CD14-positive monocyte (primary cell): ENCODE results near the gene KEL. TPM values are rescaled to one million over a fixed set of nuclear protein-coding genes. Genes with fewer than 3 reads are reported as not detected.

Source experiments
- DNase-seq, 3 donors: peaks; one replicate each; pipeline ENCODE4 v3.0.0-alpha.2; 2011 to 2022
- H2AFZ ChIP-seq: 2 replicates; pipeline ENCODE4 v1.6.0; 2012; ENCODE audit warnings: mild to moderate bottlenecking, low read depth, low read length, inconsistent platforms; ENCODE audit not compliant: insufficient read depth, poor library complexity, severe bottlenecking
- H3K27ac ChIP-seq, 2 donors: 1 replicate in 1 of 2; 2 replicates in 1 of 2; pipeline ENCODE4 v1.5.1; 2012 to 2013; ENCODE audit warnings: low read length in 2 of 2, control low read depth in 1 of 2, inconsistent platforms in 1 of 2, low read depth in 1 of 2, mild to moderate bottlenecking in 1 of 2
- H3K27me3 ChIP-seq, 2 donors: one replicate each; pipeline versions ENCODE4 v1.6.0 to v1.6.1; 2011 to 2013; ENCODE audit warnings: low read length in 2 of 2; ENCODE audit not compliant: control insufficient read depth in 2 of 2, insufficient read depth in 2 of 2
- H3K36me3 ChIP-seq, 2 donors: replicated peaks in 1 of 2; 1 replicate in 1 of 2; 2 replicates in 1 of 2; pipeline versions ENCODE4 v1.5.1 to v1.6.1; 2012 to 2013; ENCODE audit warnings: low read length in 2 of 2, control low read depth in 1 of 2, inconsistent platforms in 1 of 2, mild to moderate bottlenecking in 1 of 2; ENCODE audit not compliant: insufficient read depth in 2 of 2, control insufficient read depth in 1 of 2
- H3K4me1 ChIP-seq, 2 donors: 1 replicate in 1 of 2; 2 replicates in 1 of 2; pipeline versions ENCODE4 v1.5.1 to v1.6.1; 2012 to 2013; ENCODE audit warnings: low read length in 2 of 2, control low read depth in 1 of 2, inconsistent platforms in 1 of 2, mild to moderate bottlenecking in 1 of 2, moderate library complexity in 1 of 2; ENCODE audit not compliant: insufficient read depth in 2 of 2, control insufficient read depth in 1 of 2
- H3K4me2 ChIP-seq: replicated peaks from 2 replicates; pipeline ENCODE3; 2012; ENCODE audit warnings: low read length, moderate library complexity, mild to moderate bottlenecking; ENCODE audit not compliant: poor library complexity, severe bottlenecking; ENCODE audit errors: extremely low read depth
- H3K4me3 ChIP-seq, 3 experiments: fragments of 200-600 bp in 1 of 3; sonication (generic) in 1 of 3; replicated peaks in 1 of 3; 1 replicate in 2 of 3; 2 replicates in 1 of 3; pipeline ENCODE4 v1.5.1; 2011 to 2013; ENCODE audit warnings: low read length in 3 of 3, mild to moderate bottlenecking in 3 of 3, control low read depth in 2 of 3, low read depth in 2 of 3, inconsistent platforms in 1 of 3, moderate library complexity in 1 of 3
- H3K79me2 ChIP-seq: 2 replicates; pipeline ENCODE4 v1.6.0; 2012; ENCODE audit warnings: mild to moderate bottlenecking, control low read depth, inconsistent platforms, low read length, moderate library complexity; ENCODE audit not compliant: insufficient read depth
- H3K9ac ChIP-seq: 2 replicates; pipeline ENCODE4 v1.6.0; 2017; ENCODE audit warnings: low read length, mild to moderate bottlenecking; ENCODE audit not compliant: insufficient read depth, poor library complexity, severe bottlenecking
- H3K9me3 ChIP-seq, 2 donors: replicated peaks in 1 of 2; 1 replicate in 1 of 2; 2 replicates in 1 of 2; pipeline versions ENCODE4 v1.5.1 to v1.6.1; 2012 to 2013; ENCODE audit warnings: low read length in 2 of 2, control low read depth in 1 of 2; ENCODE audit not compliant: control insufficient read depth in 1 of 2, insufficient read depth in 1 of 2
- H4K20me1 ChIP-seq: 2 replicates; pipeline ENCODE4 v1.6.0; 2012; ENCODE audit warnings: mild to moderate bottlenecking, low read length, control low read depth, moderate library complexity; ENCODE audit not compliant: insufficient read depth
- H3K27ac Mint-ChIP-seq, 7 donors: one replicate each; pipeline ENCODE4 v1.8.0; 2020; ENCODE audit warnings: mild to moderate bottlenecking in 7 of 7, mixed read lengths in 7 of 7, moderate library complexity in 6 of 7, inconsistent platforms in 2 of 7
- H3K27me3 Mint-ChIP-seq, 3 donors: one replicate each; pipeline ENCODE4 v1.8.0; 2021 to 2022; ENCODE audit warnings: low read depth in 3 of 3, mild to moderate bottlenecking in 3 of 3, mixed read lengths in 3 of 3, moderate library complexity in 3 of 3, inconsistent platforms in 1 of 3
- H3K36me3 Mint-ChIP-seq, 2 donors: one replicate each; pipeline ENCODE4 v1.8.0; 2020; ENCODE audit warnings: mixed read lengths in 2 of 2, inconsistent platforms in 1 of 2, mild to moderate bottlenecking in 1 of 2
- H3K4me1 Mint-ChIP-seq: one replicate; pipeline ENCODE4 v1.8.0; 2020; ENCODE audit warnings: mild to moderate bottlenecking, mixed read lengths
- H3K4me3 Mint-ChIP-seq, 2 donors: one replicate each; pipeline ENCODE4 v1.8.0; 2020; ENCODE audit warnings: mild to moderate bottlenecking in 2 of 2, mixed read lengths in 2 of 2, moderate library complexity in 1 of 2
- H3K9me3 Mint-ChIP-seq, 7 donors: one replicate each; pipeline ENCODE4 v1.8.0; 2020 to 2022; ENCODE audit warnings: mixed read lengths in 7 of 7, mild to moderate bottlenecking in 6 of 7, moderate library complexity in 6 of 7, inconsistent platforms in 2 of 7
- WGBS: methylation state at CpG from one replicate; pipeline ENCODE4 v1.1.5; 2013; ENCODE audit warnings: missing lambda C conversion rate; ENCODE audit not compliant: insufficient coverage; 5-methylcytosine and 5-hydroxymethylcytosine counted together
- intact Hi-C, 2 donors: fragments of 100-400 bp; cut with micrococcal nuclease; formaldehyde crosslinking; loops; one replicate each; pipeline versions ENCODE4 v1.15.0 to v1.15.1; 2023
- polyA plus RNA-seq, 3 donors: library from polyadenylated mRNA; depleted of rRNA in 1 of 3; unstranded in 2 of 3; stranded (reverse) in 1 of 3; fragments of 300-500 nt in 2 of 3; fragments of >200 nt in 1 of 3; fragmentation: Illumina TruSeq in 2 of 3; gene quantifications; 1 replicate in 2 of 3; 2 replicates in 1 of 3; pipeline ENCODE4 v1.2.3, GENCODE V29; 2012 to 2021
- TF ChIP-seq, protein P1 (sequence below): fragments of 200-600 bp; IDR thresholded peaks from one replicate; pipeline ENCODE4 v1.8.0; 2022; ENCODE audit warnings: antibody characterized with exemption, mild to moderate bottlenecking

The KEL gene
- polyA plus RNA-seq, 3 donors: 2.5 TPM; not detected in 2

DNA sequence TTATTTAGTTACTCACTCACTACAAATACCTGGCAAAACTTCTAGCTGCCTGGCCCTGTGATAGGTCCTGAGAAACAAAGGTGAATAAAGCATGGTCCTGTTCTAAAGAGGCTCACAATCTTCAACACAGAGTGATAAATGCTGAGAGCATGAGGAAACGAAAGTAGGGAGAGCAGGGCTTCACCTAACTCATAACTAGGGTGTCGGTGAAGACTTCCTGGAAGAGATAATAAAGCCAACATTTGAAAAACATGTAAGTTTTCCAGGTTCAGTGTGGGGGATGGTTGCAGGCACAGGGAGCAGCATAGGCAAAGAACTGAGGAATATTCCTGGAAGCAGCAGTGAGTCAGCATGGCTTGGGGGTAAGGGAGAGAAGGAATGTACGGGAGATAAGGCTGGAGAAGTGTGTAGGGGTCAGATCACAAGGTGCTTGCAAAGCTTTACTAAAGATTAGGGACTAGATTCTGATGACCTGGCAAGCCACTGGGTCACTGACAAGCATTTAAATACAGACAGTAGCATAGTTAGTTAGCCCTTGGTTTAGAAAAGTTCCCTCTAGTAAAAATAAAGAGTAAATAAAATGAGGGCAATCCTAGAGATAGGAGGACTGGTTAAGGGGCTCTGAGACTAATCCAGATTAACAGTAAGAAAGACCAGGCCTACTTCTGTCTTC, 5.1 kb downstream of the KEL start:
- 82% methylated on average over 2 of the region's 3 CpGs for WGBS

DNA sequence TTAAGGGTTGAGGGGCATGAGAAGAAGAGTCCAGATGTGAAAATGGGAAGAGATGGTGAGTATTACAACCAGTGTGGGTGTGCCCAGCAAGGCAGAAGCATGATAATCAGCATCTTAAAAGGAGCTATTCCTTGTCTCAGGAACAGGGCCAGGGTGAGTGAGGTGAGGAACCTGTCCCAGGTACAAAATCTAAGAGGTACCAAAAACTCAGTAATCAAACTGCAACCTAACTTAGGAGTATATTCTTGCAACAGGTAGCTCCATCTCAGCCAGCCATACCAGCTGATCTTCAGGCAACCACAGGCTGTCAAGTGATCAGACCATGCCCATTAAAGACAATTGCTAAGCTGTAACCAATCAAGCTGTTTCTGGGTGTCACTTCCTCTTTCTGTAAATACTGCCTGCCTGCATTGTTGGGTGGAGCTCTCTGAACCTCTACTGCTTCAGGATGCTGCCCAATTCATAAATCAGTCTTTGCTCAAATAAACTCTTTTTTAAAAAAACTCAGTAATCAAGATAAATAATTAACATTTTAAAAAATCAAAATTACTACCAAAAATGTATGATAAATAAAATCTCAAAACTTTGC, 7.4 kb downstream of the KEL start:
- TF ChIP-seq, protein P1, sequence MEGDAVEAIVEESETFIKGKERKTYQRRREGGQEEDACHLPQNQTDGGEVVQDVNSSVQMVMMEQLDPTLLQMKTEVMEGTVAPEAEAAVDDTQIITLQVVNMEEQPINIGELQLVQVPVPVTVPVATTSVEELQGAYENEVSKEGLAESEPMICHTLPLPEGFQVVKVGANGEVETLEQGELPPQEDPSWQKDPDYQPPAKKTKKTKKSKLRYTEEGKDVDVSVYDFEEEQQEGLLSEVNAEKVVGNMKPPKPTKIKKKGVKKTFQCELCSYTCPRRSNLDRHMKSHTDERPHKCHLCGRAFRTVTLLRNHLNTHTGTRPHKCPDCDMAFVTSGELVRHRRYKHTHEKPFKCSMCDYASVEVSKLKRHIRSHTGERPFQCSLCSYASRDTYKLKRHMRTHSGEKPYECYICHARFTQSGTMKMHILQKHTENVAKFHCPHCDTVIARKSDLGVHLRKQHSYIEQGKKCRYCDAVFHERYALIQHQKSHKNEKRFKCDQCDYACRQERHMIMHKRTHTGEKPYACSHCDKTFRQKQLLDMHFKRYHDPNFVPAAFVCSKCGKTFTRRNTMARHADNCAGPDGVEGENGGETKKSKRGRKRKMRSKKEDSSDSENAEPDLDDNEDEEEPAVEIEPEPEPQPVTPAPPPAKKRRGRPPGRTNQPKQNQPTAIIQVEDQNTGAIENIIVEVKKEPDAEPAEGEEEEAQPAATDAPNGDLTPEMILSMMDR: no peak
- H3K36me3 Mint-ChIP-seq: no peaks in the 10 kb centered on the region
- H3K4me3 ChIP-seq: no peak overlapping the region
- H3K36me3 ChIP-seq: no peaks in the 10 kb centered on the region
- H3K4me1 Mint-ChIP-seq: no peaks in the 10 kb centered on the region
- peak in 1 of 3 donors; percentile 4 for DNase-seq
- intact Hi-C loops: no loop called here
- no peak overlapping the region for H3K27ac Mint-ChIP-seq
- peaks cover 22 to 24% of the 10 kb centered on the region in 2 donors for H3K9me3 ChIP-seq
- peaks cover 4 to 13% (median 8%) of the 10 kb centered on the region in 3 donors for H3K27me3 Mint-ChIP-seq
- no peaks in the 10 kb centered on the region for H3K27me3 ChIP-seq
- H3K79me2 ChIP-seq: no peaks in the 10 kb centered on the region
- no peaks in the 10 kb centered on the region for H4K20me1 ChIP-seq
- no peak overlapping the region for H3K4me2 ChIP-seq
- peaks cover 22 to 35% (median 30%) of the 10 kb centered on the region in 7 donors for H3K9me3 Mint-ChIP-seq
- no peaks in the 10 kb centered on the region for H3K4me1 ChIP-seq
- H3K4me3 Mint-ChIP-seq: no peak overlapping the region
- no peak overlapping the region for H3K9ac ChIP-seq
- H2AFZ ChIP-seq: no peak overlapping the region
- no peak overlapping the region for H3K27ac ChIP-seq

More for the DNA sequence above, 5.1 kb downstream of the KEL start:
- Histone ChIP-seq H3K79me2 (no peaks in the 10 kb centered on the region), H3K9me3 (peaks cover 22 to 24% of the 10 kb centered on the region in 2 donors), H3K9ac (no peak overlapping the region), H3K4me3 (no peak overlapping the region), H2AFZ (no peak overlapping the region), H3K4me2 (no peak overlapping the region), H4K20me1 (no peaks in the 10 kb centered on the region), H3K36me3 (no peaks in the 10 kb centered on the region), H3K4me1 (no peaks in the 10 kb centered on the region), H3K27me3 (no peaks in the 10 kb centered on the region), H3K27ac (no peak overlapping the region)
- no peak for DNase-seq
- H3K27ac Mint-ChIP-seq: no peak overlapping the region
- H3K36me3 Mint-ChIP-seq: no peaks in the 10 kb centered on the region
- intact Hi-C loops: no loop called here
- no peaks in the 10 kb centered on the region for H3K4me1 Mint-ChIP-seq
- H3K4me3 Mint-ChIP-seq: no peak overlapping the region
- peaks cover 10 to 12% (median 11%) of the 10 kb centered on the region in 3 donors for H3K27me3 Mint-ChIP-seq
- TF ChIP-seq, protein P1: no peak
- H3K9me3 Mint-ChIP-seq: peaks cover 22 to 35% (median 30%) of the 10 kb centered on the region in 7 donors
